Left ventricle myocardium inferior (tissue), 1 donor: ENCODE results near the gene PTPN18. TPM values are rescaled to one million over a fixed set of nuclear protein-coding genes. Genes with fewer than 3 reads are reported as not detected.

Source experiments
- DNase-seq: peaks from one replicate; pipeline ENCODE4 v3.0.0-alpha.2; 2020
- H3K27ac ChIP-seq: fragments of 200-600 bp; replicated peaks from 2 replicates; pipeline ENCODE4 v1.8.0; 2021
- H3K27me3 ChIP-seq: fragments of 200-600 bp; 2 replicates; pipeline ENCODE4 v1.8.0; 2021; ENCODE audit warnings: low read depth
- H3K36me3 ChIP-seq: fragments of 200-600 bp; 2 replicates; pipeline ENCODE4 v1.8.0; 2021
- H3K4me1 ChIP-seq: fragments of 200-600 bp; 2 replicates; pipeline ENCODE4 v1.8.0; 2021
- H3K4me3 ChIP-seq: fragments of 200-600 bp; 2 replicates; pipeline ENCODE4 v1.8.0; 2021; ENCODE audit warnings: mild to moderate bottlenecking, moderate library complexity
- H3K9me3 ChIP-seq: fragments of 200-600 bp; replicated peaks from 2 replicates; pipeline ENCODE4 v1.8.0; 2021
- intact Hi-C: fragments of 100-400 bp; cut with micrococcal nuclease; formaldehyde crosslinking; loops from one replicate; pipeline ENCODE4 v1.11.0; 2022
- total RNA-seq: library from RNA; stranded (reverse); fragmentation: NEBNext Ultra II Directional; extraction: Animal tissue kit (Norgen Biotek cat#: 25700); gene quantifications from one replicate; pipeline ENCODE4 v1.2.1, GENCODE V29; 2021
- TF ChIP-seq, protein P1 (sequence below): fragments of 200-600 bp; IDR thresholded peaks from 2 replicates; pipeline ENCODE4 v1.8.0; 2021; ENCODE audit warnings: antibody characterized with exemption, mild to moderate bottlenecking, borderline replicate concordance
- donor health status: DM: no; HTN: yes; CAD: no; lungs with severe emphysema.

Gene PTPN18
- total RNA-seq, 1 donor from 2014 or later: 13.9 TPM

GRCh38 chr2:130358420-130359350 is 2.8 kb downstream of the PTPN18 start:
- DNase-seq: no peak
- Histone ChIP-seq H3K9me3 (peaks cover 8% of the 10 kb centered on the region), H3K27me3 (no peaks in the 10 kb centered on the region), H3K4me3 (no peak overlapping the region), H3K27ac (no peak overlapping the region), H3K4me1 (peaks cover 30% of the 10 kb centered on the region), H3K36me3 (no peaks in the 10 kb centered on the region)
- intact Hi-C loops: no loop called here
- TF ChIP-seq, protein P1, sequence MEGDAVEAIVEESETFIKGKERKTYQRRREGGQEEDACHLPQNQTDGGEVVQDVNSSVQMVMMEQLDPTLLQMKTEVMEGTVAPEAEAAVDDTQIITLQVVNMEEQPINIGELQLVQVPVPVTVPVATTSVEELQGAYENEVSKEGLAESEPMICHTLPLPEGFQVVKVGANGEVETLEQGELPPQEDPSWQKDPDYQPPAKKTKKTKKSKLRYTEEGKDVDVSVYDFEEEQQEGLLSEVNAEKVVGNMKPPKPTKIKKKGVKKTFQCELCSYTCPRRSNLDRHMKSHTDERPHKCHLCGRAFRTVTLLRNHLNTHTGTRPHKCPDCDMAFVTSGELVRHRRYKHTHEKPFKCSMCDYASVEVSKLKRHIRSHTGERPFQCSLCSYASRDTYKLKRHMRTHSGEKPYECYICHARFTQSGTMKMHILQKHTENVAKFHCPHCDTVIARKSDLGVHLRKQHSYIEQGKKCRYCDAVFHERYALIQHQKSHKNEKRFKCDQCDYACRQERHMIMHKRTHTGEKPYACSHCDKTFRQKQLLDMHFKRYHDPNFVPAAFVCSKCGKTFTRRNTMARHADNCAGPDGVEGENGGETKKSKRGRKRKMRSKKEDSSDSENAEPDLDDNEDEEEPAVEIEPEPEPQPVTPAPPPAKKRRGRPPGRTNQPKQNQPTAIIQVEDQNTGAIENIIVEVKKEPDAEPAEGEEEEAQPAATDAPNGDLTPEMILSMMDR: no peak

GRCh38 chr2:130359466-130359865 is 3.6 kb downstream of the PTPN18 start:
- Histone ChIP-seq H3K27me3 (no peaks in the 10 kb centered on the region), H3K9me3 (peaks cover 8% of the 10 kb centered on the region), H3K4me3 (no peak overlapping the region), H3K36me3 (no peaks in the 10 kb centered on the region), H3K4me1 (peaks cover 22% of the 10 kb centered on the region), H3K27ac (no peak overlapping the region)
- no peak for DNase-seq
- intact Hi-C loops: no loop called here
- TF ChIP-seq, protein P1: no peak

GRCh38 chr2:130363479-130363878 is 7.6 kb downstream of the PTPN18 start:
- no peaks in the 10 kb centered on the region for H3K36me3 ChIP-seq
- TF ChIP-seq, protein P1: no peak
- peaks cover 8% of the 10 kb centered on the region for H3K9me3 ChIP-seq
- H3K27ac ChIP-seq: no peak overlapping the region
- no peak overlapping the region for H3K4me3 ChIP-seq
- no peaks in the 10 kb centered on the region for H3K4me1 ChIP-seq
- H3K27me3 ChIP-seq: no peaks in the 10 kb centered on the region
- no peak for DNase-seq
- intact Hi-C loops: no loop called here

DNA sequence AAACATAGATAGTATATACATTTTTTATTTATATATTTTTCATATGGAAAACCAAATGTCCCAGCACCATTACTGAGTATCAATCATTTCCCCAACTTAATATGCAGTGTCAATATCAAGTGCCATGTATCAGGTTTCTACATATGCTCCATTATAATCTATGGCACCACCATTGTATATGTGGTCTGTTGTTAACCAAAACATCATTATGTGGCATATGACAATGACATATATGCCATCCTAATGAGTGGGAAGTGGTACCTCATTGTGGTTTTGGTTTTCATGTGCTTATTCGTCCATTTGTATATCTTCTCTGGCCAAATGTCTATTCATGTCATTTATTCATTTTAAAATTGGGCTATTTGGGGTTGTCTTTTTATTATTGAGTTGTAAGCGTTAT is 9.2 kb downstream of the PTPN18 start:
- H3K27me3 ChIP-seq: no peaks in the 10 kb centered on the region
- no peak overlapping the region for H3K27ac ChIP-seq
- H3K4me1 ChIP-seq: no peaks in the 10 kb centered on the region
- peaks cover 4% of the 10 kb centered on the region for H3K9me3 ChIP-seq
- H3K4me3 ChIP-seq: no peak overlapping the region
- DNase-seq: no peak
- intact Hi-C loops: no loop called here
- TF ChIP-seq, protein P1: no peak
- H3K36me3 ChIP-seq: no peaks in the 10 kb centered on the region

- intact Hi-C loops: no loop called here
- Histone ChIP-seq H3K27me3 (no peaks in the 10 kb centered on the region), H3K27ac (no peak overlapping the region), H3K36me3 (no peaks in the 10 kb centered on the region), H3K4me3 (no peak overlapping the region), H3K4me1 (peaks cover 9% of the 10 kb centered on the region), H3K9me3 (no peaks in the 10 kb centered on the region)
- TF ChIP-seq, protein P1: no peak
- DNase-seq: no peak
Observed at GRCh38 chr2:130365963-130366362, 10.1 kb downstream of the PTPN18 start.
